Endothelial cell of hepatic sinusoid (primary cell): ENCODE results near the gene CCNG2.

Experiments used
- in situ Hi-C: cut with HindIII; loops from 2 replicates; pipeline ENCODE4 v1.10.0; 2017; ENCODE audit warnings: low sequenced_read_pairs

CCNG2 gene

DNA sequence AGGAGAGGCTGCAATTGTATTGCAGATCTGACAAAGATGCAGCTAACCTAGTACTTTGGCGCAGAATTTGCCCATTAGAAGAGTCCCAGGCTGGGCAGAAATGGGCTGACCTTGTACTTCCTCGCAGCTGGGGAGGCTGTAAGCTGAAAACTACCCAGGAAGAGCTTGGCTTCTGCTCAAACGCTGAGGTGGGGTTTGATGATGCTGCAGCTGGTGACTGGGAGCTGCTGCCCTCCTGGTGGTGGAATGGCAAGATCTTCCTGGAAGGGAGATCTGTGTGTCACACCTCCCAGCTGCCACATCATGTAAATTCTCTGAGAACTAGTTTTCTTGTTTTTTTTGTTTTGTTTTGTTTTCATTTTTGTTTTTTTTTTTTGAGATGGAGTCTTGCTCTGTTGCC is 17.4 kb downstream of the CCNG2 start:
- in situ Hi-C loops: no loop called here

DNA sequence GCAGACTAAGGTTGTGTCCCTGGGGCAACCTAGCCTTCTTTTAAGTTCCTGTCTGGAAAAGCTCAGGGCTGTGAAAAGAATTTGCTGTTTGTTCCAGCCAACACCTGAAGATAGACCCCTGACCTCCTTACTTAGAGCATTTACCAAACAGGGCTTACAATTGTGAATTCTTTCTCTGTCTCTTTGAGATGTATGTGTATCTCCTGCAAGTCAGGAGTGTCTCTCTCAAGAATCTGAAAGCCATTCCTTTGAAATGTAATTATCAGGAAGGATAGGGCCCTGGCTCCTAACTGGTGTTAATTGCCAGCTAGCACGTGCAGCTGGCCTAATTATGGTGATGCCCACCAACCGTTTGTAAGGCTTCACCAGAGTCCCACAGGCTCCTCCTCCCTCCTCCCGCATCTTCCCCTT is 18.2 kb downstream of the CCNG2 start:
- in situ Hi-C loops: no loop called here

DNA sequence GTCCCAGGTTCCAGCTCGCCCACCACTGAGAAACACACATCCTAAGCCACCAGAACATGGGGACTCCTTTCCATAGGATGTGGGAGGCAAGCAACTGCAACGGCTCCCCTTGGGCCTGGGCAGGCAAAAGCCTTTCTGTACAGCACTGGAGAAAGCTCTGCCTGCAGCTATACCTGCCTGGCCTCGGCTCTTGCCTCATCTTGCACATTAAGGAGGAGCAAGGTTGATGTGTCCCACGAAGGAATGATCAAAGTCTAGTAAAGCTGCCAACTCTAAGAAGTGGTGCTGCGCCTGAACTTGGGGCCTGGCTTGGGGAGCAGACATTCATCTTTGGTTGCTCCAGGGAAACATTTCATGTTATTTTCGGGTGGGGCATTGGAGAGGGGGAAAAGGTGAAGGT is 19.6 kb downstream of the CCNG2 start:
- in situ Hi-C loops: no loop called here

DNA sequence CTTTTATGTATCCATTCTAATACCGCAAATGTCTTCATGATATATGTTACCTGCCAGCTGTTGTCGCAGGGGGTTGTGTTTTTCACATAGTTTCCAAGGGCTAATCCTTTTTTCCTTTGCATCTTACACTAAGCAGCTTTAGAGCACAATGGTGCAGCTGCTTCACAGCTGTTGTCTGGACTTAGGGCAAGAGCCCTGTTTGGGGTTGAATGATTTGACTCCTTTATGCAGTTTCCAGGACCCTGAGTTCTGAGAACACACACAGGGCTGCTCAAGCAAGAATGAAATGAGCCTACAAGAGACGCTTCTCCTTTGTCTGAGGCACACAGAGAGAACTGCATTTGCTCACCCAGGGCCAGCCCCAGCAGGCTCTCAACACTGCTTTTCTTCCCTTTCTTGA is 20.2 kb downstream of the CCNG2 start:
- in situ Hi-C loops: no loop called here

DNA sequence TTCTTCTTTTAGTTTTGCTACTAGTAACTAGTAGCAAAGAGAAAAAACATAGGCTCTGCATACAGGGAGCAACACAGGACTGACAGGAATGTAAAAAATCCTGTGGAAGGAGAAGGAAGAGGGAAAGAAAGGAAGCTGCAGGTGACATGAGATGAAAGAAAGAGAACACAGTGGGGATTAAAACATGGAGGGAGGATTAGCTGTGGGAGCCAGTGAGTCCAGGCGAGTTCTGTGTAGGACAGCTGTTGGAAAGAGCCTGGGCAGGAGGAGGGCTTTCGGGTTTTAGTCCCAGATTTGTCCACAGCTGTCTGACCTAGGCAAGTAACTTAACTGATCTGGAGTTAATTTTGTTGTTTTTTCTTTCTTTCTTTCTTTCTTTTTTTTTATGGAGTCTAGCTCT is 21.6 kb downstream of the CCNG2 start:
- in situ Hi-C loops: no loop called here

DNA sequence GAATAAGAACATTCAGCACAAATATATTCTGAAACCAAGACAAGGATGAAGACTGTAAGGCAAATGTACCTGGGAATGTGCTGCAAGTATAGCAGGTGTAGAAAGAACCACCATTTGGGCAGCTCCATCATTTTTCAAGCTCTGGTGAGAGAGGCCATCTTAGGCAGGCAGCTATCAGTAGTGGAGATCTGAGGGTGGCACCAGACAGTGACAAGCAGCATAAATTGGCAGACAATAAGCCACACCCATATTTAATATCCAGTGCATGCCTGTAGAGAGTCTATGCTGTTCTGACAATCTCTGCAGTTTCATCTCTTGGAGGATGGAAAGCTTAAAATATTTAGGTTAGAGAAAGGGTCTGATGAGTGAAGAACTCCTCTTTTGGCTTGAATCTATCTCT is 22.5 kb downstream of the CCNG2 start:
- in situ Hi-C loops: no loop called here

DNA sequence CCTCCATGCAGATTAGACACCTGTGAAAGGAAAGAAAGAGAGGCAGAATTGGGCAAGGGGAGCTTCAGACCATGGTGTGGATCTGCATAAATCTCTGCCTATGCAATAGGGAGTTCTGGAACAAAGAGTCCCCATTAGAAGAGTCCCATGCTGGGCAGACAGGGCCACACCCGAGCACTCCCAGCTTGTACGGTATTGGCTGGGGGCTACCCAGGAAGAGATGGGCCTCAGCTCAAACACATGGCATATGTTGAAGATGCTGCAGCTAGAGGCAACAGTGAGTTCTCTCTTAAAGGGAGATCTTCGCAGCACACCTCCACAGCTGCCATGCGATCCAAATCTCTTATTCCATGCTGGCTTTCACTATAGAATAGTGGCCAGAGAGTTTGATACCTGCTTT is 24.7 kb downstream of the CCNG2 start:
- in situ Hi-C loops: no loop called here

DNA sequence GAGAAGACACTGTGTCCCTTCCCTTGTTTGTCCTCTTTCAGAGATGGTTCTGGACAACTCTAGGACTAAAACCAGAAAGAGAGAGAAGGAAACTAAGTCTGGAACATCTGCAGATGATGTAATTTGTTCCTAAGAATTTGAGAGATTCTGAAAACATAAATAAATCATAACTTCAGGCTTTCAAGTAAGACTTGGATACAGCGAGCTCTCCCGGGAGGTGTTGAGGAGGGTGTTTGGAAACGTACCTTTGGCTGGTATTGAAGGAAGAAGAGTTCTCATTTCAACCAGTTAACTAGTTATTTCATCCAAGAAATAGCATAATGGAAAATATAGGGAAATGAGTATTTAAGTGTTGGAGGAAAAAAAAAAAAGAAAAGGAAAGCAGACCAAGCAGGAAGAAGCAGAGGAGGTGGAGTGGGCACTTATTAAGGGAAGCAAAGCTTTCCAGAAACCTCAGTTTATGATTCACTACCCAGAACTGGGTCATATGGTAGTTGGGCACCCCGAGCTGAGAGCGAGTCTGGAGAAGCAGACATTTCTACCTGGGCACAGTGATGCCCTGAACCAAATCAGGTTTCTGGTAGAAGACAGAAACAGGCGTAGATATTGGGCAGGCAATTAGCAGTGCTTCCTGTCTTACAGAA is 26.9 kb downstream of the CCNG2 start:
- in situ Hi-C loops: no loop called here

DNA sequence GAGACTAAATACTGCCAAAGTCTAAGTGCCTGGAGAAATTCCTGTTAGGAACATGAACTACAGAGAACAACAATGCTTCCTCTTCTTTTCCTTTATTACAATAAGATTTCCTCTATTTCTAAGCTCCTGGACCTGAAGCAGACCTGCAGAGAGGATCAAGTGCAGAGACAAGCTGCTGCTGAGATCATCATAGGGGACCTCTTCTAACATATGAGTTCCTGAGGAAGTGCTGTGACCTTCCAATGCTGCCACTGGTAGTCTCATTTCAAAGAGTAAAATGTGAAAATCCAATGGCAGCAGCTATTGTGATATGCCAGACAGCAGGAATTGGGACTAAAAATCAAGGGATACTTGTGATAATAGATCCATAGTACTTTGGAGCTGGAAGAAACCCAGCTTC is 28.0 kb downstream of the CCNG2 start:
- in situ Hi-C loops: no loop called here

DNA sequence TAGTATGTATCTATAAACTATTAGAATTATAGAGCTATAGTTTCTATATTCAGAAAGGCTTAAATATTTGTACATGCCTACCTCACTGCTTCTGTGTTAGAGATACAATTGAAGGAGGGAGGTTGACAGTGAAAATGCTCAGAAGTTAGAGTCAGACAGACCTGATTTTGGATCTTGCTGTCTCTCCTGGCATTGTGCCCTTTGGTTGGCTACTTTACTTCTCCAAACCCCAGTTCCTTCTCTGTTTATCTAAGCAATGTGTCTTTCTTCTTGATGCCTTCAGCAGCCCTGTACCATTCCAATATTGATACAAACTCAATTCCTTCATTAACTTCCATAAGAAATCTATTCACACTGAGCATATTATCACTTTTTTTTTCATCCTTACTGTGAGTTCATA is 28.7 kb downstream of the CCNG2 start:
- in situ Hi-C loops: no loop called here

DNA sequence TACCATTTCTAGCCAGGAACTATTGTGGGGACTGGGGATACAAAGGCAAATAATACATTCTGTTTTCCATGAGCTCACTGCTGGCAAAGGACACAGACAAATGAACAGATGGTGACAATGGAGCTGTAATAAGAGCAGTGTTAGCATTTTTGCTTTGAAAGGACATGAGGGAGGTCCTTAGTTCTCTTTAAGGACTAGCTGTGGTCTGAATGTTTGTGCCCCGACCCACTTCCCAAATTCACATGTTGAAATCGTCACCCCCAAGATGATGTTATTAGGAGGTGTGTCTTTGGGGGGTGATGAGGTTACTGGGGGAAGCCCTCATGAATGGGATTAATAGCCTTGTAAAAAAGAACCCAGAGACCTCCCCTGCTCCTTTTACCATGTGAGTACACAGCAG is 30.3 kb downstream of the CCNG2 start:
- in situ Hi-C loops: no loop called here

DNA sequence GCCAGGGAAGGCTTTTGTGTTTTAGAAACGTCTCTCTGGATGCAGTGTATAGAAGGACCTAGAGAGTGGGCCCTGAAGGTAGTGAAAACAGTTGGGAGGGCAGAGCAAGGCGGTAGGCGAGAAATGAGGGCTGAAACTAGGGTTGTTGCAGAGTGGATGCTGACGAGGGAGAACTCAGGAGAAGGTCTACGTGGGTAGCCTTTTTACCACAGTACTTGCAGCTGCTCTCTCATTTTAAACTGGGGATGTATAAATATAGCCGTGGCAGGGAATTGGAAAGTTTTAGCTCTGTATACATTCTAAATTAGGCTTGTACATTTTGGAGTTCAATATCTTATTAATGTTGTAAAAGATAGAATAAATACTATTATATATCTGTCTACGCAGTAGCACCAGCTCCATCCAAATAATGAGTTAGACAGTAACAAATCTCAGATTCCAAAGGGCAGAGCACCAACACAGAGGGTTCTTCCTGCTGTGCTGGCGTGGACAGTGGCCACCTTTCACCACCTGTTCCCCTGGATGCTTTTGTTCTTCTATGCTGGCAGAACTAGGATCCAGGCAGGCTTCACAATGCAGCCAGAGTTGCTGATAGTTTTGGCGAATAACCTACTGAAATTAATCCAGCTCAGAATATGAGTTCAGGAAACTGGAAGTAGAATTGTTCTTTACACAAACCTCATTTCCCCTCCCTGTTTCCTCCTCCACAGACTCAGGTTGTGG is 31.7 kb downstream of the CCNG2 start:
- in situ Hi-C loops: no loop called here

DNA sequence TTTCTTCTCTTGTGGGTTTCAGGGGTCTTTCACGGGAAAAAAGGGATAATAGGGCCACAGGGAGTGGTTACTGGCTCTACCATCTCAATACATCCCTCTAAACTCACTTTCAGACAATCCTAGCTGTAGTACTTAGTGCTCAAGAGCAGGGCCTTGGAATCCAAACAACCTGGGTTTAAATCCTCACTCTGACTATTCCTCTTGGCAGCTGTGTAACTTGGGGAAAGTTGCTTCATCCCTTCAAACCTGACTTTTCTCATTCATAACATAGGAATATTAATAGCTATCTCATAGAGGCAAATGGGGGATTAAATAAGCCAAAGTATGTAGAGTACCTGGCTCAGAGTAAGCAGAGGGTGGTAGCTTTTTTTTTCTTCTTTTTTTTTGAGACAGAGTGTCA is 32.4 kb downstream of the CCNG2 start:
- in situ Hi-C loops: no loop called here

DNA sequence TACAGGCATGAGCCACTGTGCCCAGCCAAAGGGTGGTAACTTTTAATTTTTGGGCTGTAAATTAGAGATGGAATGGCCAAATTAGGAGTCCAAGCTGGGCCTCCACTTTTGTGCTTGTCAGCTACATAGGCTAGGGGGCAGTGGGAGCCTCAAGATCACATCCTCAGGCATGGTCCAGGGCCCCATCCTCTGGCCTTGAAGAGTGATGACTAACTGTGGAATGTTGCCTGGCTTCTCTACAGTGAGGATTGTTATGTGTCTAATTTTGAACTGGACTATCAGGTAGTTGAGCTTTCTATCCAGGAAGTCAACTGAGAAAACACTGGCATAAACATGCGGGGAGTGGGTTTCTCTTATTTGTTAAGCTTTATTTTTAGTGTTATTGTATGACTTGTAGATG is 33.0 kb downstream of the CCNG2 start:
- in situ Hi-C loops: no loop called here

DNA sequence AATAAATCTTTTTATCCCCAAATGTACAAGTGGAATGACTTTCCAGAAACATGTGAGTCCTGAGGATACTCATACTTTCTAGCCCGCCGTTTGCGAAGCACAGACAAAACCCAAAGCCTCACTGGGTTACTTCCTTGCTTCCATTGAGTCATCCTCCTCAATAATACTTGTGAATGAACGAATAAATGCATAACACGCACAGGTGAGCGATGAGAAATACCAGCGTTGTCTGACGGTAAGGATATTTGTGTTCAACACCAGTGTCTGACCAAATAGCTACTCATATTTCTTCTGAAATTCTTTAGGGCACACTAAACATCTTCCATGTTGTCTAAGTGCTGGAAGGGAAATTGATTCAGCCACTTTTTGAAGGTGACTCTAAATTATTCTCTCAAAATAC is 36.0 kb downstream of the CCNG2 start:
- in situ Hi-C loops: no loop called here

DNA sequence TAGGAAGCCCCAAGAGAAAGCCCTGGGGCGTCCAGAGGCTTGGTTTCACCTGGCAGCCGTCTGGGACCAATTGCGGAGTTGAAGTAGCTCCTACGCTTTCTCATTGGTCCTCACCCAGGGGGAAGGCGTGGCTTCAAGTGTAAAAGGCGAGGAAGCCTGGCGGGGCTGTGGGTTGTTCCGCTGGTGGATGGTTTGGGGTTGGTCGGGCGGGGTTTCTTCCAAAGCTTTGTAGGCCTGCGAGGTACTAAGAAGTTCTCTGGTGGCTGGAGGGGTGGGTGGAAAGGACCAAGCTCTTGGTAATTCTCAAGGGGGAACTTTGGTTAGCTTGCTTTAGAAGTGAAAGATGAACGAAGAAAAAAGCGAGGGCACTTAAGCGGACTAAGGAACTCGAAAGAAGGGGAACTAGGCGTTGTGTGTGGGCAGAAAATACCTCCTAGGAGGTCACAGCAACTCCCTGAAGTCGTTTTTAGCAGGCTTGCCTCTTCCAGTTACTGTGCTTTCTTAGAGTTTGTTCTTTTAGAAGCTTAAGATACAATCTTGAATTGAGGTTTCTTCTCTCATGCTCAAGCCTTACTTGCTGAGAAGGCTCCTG is 36.6 kb downstream of the CCNG2 start:
- in situ Hi-C loops: no loop called here

DNA sequence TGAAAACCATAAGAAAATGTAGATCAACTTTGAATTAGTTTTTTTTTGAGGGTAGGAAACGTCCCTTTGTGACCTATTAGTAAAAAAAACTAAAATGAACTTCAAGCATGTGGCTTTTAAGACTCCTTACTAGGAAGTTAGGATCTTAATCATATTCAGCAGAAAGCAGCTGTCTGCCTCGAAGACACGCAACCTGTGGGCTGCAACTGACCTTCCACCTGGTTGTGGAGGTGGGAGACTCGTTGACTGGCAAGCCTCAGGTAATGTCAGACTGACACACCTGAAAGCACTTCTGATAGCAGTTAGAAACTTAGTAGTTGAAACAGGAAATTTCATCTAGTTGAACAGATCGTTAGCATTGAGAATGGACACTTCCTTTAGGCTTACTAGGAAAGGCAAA is 37.4 kb downstream of the CCNG2 start:
- in situ Hi-C loops: no loop called here

DNA sequence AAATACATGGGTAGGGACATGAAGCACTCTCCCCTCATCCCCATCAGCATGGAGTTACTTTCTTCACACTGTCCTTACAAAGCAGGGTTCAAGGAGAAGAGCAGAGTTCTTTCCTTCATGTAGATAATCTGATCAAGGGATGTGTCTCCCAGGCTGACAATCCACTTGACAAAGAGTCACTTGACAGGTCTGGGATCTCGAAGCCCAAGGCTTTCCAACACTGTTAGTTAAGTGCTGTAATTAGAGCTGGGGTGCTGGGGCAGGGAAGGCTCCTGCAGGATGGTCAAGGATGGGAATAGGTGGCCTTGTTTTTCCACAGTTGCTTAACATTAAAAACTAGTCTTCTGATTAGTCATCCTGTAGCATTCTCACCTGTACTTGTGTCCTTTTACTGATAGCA is 38.0 kb downstream of the CCNG2 start:
- in situ Hi-C loops: no loop called here

DNA sequence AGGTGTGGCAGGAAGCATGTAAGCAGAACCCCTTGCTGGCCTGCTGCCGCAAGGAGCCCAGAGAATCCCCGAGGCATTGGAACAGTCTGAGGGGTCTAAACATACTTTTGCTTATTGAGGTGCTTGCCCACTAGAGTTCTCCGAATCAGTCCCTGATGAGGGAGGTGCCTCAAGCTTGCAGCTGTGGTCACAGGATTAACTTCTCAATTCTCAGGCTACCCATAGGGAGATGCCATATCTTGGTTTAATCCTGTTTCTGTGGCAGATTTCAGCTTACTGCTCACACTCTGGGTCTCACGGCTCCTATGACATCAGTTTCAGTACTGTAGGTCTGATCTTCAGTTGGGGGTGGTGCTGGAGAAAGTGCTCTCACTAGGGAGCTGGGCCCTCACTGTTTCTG is 39.9 kb downstream of the CCNG2 start:
- in situ Hi-C loops: no loop called here

DNA sequence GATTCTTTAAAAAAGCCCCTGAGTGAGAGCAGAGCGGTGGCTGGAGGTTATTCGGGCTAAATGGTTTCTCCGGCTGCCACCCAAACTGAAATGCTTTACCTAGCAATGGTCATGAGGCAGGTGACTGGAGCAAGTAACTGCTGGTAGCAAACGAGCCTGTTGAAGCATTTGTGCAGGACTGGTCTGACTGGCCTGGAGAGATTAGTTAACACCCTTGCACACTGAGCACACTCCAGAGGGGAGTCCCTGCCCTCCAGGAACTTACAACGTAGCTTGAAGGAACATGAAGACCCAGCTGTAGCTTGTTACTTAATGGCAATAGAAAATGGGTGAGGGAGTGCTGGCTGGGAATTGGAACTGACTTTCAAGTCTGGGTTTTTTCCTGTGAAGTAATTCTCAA is 40.4 kb downstream of the CCNG2 start:
- in situ Hi-C loops: no loop called here

DNA sequence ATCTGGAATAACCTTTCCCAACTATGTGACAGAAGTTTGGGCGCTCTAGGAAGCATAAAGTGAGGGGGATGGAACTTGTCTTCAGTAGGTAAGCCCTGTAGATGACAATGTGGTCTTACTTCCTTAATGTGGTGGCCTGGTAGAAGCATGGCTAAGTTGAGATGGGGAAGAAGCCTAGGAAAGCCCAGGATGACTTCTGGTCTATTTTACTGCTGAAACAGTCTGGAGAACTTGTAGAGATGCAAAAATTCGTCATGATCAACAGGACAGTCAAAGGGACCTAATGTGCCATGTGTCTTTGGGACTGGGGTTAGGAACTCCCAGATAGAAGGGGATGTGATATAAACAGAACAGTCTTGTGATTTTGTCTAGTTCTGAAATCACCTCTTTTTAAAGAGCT is 40.8 kb downstream of the CCNG2 start:
- in situ Hi-C loops: no loop called here

DNA sequence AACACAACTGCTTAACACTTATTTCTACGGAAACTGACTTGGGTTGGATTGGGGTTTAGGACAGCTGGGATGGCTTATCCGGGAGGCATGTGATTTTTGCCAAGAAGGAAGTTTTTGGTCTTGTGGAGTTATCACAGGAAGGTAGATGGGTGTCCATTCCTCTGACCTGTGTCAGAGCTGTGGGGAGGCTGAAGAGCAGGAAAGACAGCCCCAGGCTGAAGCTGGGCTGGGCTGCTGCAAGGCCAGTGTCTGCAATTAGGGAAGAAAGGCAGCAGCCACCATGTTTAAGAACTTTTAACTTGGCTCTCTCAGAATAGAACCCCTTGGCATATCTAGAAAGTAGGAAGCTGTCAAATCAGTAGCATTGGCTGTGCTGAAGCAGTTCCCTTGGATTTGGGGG is 42.3 kb downstream of the CCNG2 start:
- in situ Hi-C loops: no loop called here
